ENCODE measurements around the gene ARFGAP1.

The ARFGAP1 gene

DNA sequence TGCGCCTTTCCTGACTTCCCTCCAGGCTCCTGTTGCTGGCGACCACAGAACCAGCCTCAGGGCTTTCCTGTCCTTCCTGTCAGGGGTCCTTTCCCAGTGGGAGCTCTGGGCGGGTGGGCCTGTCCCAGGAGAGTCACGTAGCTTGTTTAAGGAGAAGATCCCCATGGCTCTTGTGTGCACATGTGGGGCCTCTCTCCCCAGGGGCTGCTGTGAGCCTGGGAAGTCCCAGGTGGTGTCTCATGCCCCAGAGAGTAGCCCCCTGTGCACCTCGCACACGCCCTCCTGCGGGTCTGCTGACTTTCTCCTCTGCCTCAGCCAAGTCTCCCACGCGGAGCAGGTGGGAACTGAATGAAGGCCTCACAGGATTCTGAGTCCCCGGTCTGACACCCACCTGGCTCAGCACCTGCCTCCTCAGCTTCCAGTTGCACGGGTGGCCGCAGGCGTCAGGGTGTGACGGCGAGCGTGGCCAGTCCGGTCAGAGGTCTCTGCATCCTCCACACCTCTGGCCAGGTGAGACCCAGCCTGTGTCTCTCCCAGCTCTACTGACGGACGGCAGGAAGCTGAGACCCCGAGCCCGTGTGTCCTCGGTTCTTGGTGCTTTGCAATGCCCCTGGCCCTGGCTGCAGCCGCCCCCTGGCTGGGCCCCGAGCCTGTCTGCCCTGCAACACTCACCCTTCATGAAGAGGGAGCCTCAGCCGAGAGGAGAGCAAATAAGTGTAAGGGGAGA lies 12.7 kb upstream of the ARFGAP1 start:
- DNase-seq (ENCODE audit: low read depth, low spot score): no peak

DNA sequence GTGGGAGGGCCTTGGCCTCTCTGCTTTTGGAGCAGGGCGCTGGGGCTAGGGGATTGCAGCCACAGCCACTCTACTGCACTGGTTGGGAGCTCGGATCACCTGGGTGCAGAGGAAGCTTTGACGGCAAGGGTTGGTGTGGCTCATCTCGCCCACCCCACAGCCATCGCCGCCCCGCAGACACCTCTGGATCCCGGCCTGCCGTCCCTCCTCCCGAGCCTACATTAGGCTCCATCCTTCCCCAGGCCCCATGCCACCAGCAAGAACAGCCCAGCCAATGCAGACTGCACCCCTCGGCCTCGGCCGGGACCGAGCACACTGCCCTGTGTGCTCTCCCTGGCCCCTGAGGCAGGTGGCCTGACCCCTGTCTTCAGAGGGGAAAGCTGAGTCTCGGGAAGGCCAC lies 12.1 kb upstream of the ARFGAP1 start:
- no peak for DNase-seq (ENCODE audit: low read depth, low spot score)

DNA sequence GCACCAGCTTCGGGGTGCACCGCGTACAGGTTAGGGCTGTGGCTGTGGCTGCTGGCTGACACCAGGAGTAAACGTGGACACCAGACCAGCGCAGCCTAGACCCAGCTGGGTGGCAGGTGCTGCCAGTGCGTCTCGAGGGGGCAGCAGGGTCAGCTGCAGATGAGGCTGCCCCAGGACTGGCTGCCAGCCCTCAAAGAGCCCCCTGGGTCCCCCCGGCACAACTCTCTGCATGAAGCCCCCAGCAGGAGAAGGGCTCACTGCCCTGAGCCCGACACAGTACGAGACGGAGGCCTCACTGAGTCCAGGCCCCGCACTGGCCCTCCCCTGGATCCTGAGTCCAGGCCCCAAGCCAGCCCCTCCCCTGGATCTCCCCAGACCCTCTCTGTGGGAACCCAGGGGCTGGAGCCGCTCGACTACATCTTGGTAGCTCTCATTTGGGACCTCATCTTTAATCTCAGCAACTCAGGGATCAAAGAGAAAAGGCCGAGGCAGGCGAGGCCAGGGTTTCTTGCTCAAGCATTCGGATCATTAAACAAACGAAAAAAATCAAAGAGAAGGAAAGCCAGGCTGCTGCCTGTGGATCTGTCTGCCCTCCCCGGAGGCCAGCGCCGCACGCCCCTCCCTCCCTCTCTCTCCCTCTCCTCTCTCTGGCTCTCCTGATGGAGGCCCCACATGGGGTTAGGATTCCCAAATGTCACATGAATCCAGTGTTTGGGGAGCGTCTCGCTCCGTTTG lies 11.4 kb upstream of the ARFGAP1 start:
- no peak for DNase-seq (ENCODE audit: low read depth, low spot score)

- DNase-seq (ENCODE audit: low read depth, low spot score): no peak
These were observed 10.7 kb upstream of the ARFGAP1 start for GRCh38 chr20:63261795-63262528.

GRCh38 chr20:63262836-63263235 lies 9.8 kb upstream of the ARFGAP1 start:
- DNase-seq (ENCODE audit: low read depth, low spot score): no peak

GRCh38 chr20:63264000-63264399 lies 8.6 kb upstream of the ARFGAP1 start:
- no peak for DNase-seq (ENCODE audit: low read depth, low spot score)

GRCh38 chr20:63264519-63264918 lies 8.1 kb upstream of the ARFGAP1 start:
- no peak for DNase-seq (ENCODE audit: low read depth, low spot score)

GRCh38 chr20:63265891-63266515 lies 6.6 kb upstream of the ARFGAP1 start:
- DNase-seq (ENCODE audit: low read depth, low spot score): no peak

DNA sequence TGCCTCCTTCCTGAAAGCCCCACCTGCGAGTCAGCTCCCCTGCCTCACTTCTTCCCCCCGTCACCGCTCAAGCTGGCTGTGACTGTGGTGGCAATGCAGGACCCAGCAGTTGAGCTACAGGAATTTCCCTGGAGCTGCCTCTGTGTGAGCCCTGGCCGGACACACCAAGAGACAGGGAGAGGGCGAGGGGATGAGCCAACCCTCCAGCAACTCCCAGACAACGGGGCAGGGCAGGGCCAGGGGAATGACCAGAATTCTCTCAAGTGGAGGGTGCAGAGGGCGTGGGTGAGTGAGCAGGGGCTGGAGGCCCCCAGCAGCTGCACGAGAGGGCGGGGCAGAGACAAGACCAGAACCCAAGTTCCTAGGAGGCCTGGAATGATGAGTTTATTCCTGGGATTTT lies 4.9 kb upstream of the ARFGAP1 start:
- no peak for DNase-seq (ENCODE audit: low read depth, low spot score)

GRCh38 chr20:63268256-63268655 lies 4.4 kb upstream of the ARFGAP1 start:
- DNase-seq (ENCODE audit: low read depth, low spot score): no peak

GRCh38 chr20:63268671-63269439 lies 3.8 kb upstream of the ARFGAP1 start:
- DNase-seq (ENCODE audit: low read depth, low spot score): no peak

DNA sequence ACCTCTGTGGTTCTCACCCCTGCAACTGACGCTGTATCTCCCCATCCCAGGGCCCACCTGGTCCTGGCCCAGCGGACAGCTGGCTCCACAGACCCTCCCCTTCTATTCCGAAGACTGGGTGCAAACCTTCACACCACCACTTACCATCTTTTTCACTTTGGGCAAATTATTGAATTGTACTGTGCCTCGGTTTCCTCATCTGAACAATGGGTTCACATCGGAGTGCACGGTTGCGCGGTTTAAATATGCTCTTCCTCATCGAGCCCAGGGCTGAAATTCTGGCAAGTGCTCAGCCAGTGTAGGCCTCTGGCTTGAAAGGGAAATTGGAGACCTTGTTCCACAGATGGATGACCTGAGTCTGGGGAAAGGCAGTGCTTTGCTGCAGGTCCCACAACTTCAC lies 2.9 kb upstream of the ARFGAP1 start:
- no peak for DNase-seq (ENCODE audit: low read depth, low spot score)

DNA sequence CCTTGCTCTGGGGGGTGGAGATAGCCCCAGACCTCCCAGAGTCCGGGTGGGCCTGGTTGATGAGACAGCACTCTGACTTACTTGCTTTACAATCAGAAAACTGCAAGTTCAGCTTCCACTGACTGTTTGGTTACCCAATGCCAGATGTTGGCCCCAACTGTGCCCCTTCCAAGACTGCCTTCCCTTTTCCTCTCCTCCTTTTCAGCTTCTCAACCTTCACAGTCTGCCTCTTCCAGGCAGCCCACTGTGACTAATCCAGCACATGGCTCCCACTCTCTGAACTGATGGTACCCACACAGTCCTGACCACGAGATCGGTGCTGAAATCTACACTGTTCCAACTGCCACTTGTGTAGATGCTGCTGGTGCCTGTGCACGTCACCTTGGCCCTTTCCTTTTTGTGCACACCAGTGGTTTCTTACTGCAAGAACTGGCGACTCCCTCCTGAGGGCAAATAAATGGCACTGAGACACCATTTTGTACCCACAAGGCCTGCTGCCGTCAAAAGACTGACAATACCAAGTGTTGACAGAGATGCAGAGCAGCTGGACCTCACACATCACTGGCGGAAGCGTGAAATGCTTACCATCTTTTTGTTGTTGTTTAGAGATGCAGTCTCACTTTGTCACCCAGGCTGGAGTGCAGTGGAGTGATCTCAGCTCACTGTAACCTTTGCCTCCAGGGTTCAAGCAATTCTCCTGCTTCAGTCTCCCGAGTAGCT lies 1.8 kb upstream of the ARFGAP1 start:
- no peak for DNase-seq (ENCODE audit: low read depth, low spot score)

- no peak for DNase-seq (ENCODE audit: low read depth, low spot score)
These were observed 506 bp downstream of the ARFGAP1 start for GRCh38 chr20:63273059-63273579.

- no peak for DNase-seq (ENCODE audit: low read depth, low spot score)
These were observed 1.2 kb downstream of the ARFGAP1 start for GRCh38 chr20:63273635-63274380.

GRCh38 chr20:63274381-63275228 lies 2.0 kb downstream of the ARFGAP1 start:
- DNase-seq (ENCODE audit: low read depth, low spot score): no peak

DNA sequence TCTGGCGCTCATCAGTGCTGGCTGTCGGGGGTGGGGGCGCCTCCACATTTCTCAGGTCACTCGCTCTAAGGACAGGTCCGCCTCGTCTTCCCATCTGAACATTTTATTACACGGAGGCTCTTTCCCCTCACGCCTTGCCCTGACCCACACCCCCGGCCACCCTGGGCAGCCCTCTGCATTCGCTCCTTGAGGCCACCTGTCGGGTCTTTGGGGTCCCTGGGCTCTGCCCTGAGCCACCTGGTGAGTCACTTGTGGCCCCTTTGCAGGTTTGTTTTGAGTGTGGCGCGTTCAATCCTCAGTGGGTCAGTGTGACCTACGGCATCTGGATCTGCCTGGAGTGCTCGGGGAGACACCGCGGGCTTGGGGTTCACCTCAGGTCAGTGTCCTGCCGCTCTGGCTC lies 3.2 kb downstream of the ARFGAP1 start:
- DNase-seq (ENCODE audit: low read depth, low spot score): no peak

DNA sequence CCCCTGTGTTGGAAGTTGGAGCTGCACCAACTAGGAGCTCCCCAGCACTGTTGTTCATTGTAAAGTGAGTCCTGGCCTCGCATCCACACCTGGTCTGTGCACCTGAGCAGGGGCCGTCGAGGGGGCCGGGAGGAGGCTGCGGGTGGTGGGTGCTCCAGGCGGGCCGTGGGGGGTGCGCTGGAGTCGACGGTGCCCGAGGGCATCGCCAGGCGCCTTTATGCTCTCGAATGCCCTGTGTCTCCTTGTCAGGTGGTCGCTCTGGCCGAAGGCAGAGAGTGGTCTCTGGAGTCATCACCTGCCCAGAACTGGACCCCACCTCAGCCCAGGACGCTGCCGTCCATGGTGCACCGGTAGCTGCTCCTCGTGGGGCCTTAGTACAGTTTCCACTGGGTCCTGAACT lies 4.3 kb downstream of the ARFGAP1 start:
- DNase-seq (ENCODE audit: low read depth, low spot score): no peak
